Caco-2 (cell line): ENCODE data around the gene COPZ2. TPM values are rescaled to one million over a fixed set of nuclear protein-coding genes. Genes with fewer than 3 reads are reported as not detected.
A peak's percentile ranks its signal among the peaks of the same experiment; 100 is the strongest.

Source experiments
- BruUV-seq: library from RNA; stranded (reverse); fragments of 400-500 nt; replicated peaks from 2 replicates; lab custom pipeline; 2021; lab: Mats Ljungman, UMichigan
- CTCF ChIA-PET: fragments of 300-600 bp; sonication (Branson Sonifier 250); formaldehyde crosslinking; loops from one replicate; lab custom pipeline; 2022; ENCODE audit warnings: antibody characterized with exemption; lab: Charles Lee
- POLR2A ChIA-PET: fragments of 300-600 bp; sonication (Branson Sonifier 250); formaldehyde crosslinking; loops from one replicate; lab custom pipeline; 2022; ENCODE audit warnings: antibody characterized with exemption; lab: Charles Lee
- DNase-seq, 2 experiments: peaks; one replicate each; pipeline versions ENCODE4 v3.0.0 to v3.0.0-alpha.2; 2020 to 2022
- H3K27me3 ChIP-seq: replicated peaks from 2 replicates; pipeline ENCODE4 v1.6.0; 2011; ENCODE audit warnings: low read length; ENCODE audit not compliant: control insufficient read depth, insufficient read depth
- H3K36me3 ChIP-seq: 2 replicates; pipeline ENCODE4 v1.5.1; 2011; ENCODE audit warnings: low read length; ENCODE audit not compliant: control insufficient read depth, insufficient read depth
- H3K4me1 ChIP-seq: fragments of 250-450 bp; sonication (Bioruptor Pico); 2 replicates; pipeline ENCODE4 v1.5.1; 2020; ENCODE audit warnings: mild to moderate bottlenecking
- H3K4me3 ChIP-seq: 2 replicates; pipeline ENCODE4 v1.5.1; 2011; ENCODE audit warnings: low read depth, mild to moderate bottlenecking, control low read depth, low read length
- H3K9me3 ChIP-seq: fragments of 250-450 bp; sonication (Bioruptor Pico); 2 replicates; pipeline ENCODE4 v1.5.1; 2020; ENCODE audit warnings: mild to moderate bottlenecking, moderate library complexity
- H3K27ac Mint-ChIP-seq: one replicate; pipeline ENCODE4 v1.8.0; 2022; ENCODE audit warnings: mixed read lengths; ENCODE audit not compliant: unreplicated experiment
- H3K27me3 Mint-ChIP-seq: one replicate; pipeline ENCODE4 v1.8.0; 2022; ENCODE audit warnings: mixed read lengths; ENCODE audit not compliant: insufficient read depth, unreplicated experiment
- H3K36me3 Mint-ChIP-seq: one replicate; pipeline ENCODE4 v1.8.0; 2022; ENCODE audit warnings: mild to moderate bottlenecking, mixed read lengths; ENCODE audit not compliant: insufficient read depth, unreplicated experiment
- H3K4me1 Mint-ChIP-seq: one replicate; pipeline ENCODE4 v1.8.0; 2022; ENCODE audit warnings: low read depth, mixed read lengths; ENCODE audit not compliant: unreplicated experiment
- H3K4me3 Mint-ChIP-seq: one replicate; pipeline ENCODE4 v1.8.0; 2022; ENCODE audit warnings: mild to moderate bottlenecking, moderate library complexity, mixed read lengths; ENCODE audit not compliant: unreplicated experiment
- H3K9me3 Mint-ChIP-seq: one replicate; pipeline ENCODE4 v1.8.0; 2022; ENCODE audit warnings: mixed read lengths; ENCODE audit not compliant: unreplicated experiment
- CTCF ChIP-seq, 2 experiments: fragments of 200-600 bp in 1 of 2; IDR thresholded peaks; 1 replicate in 1 of 2; 2 replicates in 1 of 2; pipeline versions ENCODE4 v1.5.1 to v1.8.0; 2011 to 2022; ENCODE audit warnings: antibody characterized with exemption in 1 of 2, control low read depth in 1 of 2, inconsistent platforms in 1 of 2, low read depth in 1 of 2, low read length in 1 of 2, mild to moderate bottlenecking in 1 of 2, moderate library complexity in 1 of 2; ENCODE audit not compliant: insufficient read depth in 1 of 2, severe bottlenecking in 1 of 2, unreplicated experiment in 1 of 2
- intact Hi-C: fragments of 100-400 bp; cut with micrococcal nuclease; formaldehyde crosslinking; loops from one replicate; pipeline ENCODE4 v1.10.0; 2022; ENCODE audit not compliant: unreplicated experiment
- total RNA-seq: library from RNA; stranded (reverse); gene quantifications from 2 replicates; pipeline ENCODE4 v1.2.3, GENCODE V29; 2022

COPZ2 gene
- total RNA-seq, 1 experiment from 2014 or later = 6.7 TPM

DNA sequence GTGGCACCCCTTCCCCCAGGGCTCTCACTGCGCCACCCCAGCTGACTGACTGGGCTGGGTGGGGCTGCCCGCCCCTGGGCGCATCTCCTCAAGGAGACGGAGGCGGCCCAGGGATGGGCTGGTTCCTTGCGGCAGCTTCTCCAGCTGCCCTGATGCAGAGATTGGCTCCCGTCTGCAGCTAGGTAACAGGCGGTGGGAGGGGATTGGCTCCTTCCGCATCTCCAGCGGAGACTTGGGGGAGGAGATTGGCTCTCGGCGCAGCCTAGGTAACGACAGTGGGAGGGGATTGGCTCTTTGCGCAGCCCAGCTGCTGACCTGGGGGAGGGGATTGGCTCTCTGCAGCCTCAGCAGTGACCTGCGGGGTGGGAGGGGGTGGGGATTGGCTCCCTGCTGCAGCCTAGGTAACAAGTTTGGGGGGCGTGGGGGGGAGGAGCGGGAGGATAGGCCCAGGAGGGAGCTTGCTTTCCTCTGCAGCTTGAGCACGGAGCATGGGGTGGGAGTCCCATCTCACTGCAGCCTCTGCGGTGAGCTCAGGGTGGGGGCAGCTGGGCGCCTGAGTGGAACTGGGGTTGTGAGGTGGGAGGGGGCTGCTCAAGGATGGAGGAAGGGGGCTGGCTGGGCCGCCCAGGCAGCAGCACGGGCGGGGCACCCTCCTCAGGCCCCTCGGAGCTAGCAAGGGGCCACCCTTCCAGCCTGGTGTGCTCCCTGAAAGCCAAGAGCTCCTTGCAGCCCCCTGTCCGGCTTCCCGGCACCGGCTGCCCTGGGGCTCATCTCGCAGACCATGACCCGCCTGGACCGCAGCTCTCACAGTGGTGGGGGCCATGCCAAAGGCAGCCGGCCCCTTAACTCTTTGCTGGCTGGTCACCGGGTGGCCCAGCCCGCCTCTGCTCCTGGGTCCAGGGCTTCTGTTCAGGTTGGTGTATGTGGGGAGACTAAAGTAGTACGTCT, 16.9 kb upstream of the COPZ2 start:
- ChIA-PET POLR2A (interaction anchor here (0.7 to 1.1 kb wide), 4 partner anchors 13 to 223 kb away, joined by 3 to 10 read pairs (median 4); partner anchors contain the start of genes LRRC46, MRPL10 and PNPO), CTCF (interaction anchor here (0.6 to 2.7 kb wide), 6 partner anchors 14 to 211 kb away, joined by 3 to 31 read pairs (median 7); partner anchors contain the start of gene PNPO)
- Histone ChIP-seq H3K36me3 (peaks cover 40% of the 10 kb centered on the region), H3K9me3 (no peaks in the 10 kb centered on the region), H3K4me3 (no peak overlapping the region), H3K4me1 (peaks cover 30% of the 10 kb centered on the region), H3K27me3 (no peaks in the 10 kb centered on the region)
- no peaks in the 10 kb centered on the region for H3K27me3 Mint-ChIP-seq
- no peaks in the 10 kb centered on the region for H3K9me3 Mint-ChIP-seq
- intact Hi-C loops = no loop called here
- peak overlapping the region; percentile 97 for H3K27ac Mint-ChIP-seq
- H3K36me3 Mint-ChIP-seq = peaks cover 87% of the 10 kb centered on the region
- peak overlapping the region; percentile 18 for H3K4me3 Mint-ChIP-seq
- peaks cover 40% of the 10 kb centered on the region for H3K4me1 Mint-ChIP-seq
- peak in 1 of 2 experiments; percentile 53 for DNase-seq
- TF ChIP-seq CTCF (IDR thresholded peaks at IDR 0.05; ENCODE audit: insufficient read depth in 1 of 2, low read depth in 1 of 2, low read length in 1 of 2, severe bottlenecking in 1 of 2, unreplicated experiment in 1 of 2) = no peak
- BruUV-seq = no TSS peak

DNA sequence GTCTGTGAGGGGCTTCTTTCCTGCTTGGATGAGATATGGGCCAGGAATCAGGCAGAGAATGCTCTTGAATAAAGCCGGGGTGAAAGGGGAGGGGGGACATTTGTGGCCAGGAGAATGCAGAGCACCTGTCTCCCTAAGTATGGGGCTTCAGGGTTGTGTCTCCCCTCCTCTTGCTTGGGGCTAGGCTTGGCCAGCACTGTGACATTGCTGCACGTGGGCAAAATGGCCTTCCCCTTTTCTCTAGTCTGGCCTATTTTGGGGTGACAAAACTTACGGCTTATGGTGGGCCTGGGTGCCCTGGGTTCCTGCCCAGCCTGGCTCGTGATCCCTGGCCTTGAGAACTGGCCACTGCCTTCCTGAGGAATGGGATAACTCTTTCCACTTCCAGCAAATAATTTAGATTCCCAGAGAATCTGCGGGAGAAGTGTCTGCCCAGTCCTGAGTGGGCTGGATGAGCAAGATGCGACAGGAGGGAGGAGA, 16.2 kb upstream of the COPZ2 start:
- H3K4me1 ChIP-seq = peaks cover 34% of the 10 kb centered on the region
- no TSS peak for BruUV-seq
- H3K4me3 Mint-ChIP-seq = no peak overlapping the region
- DNase-seq = no peak
- intact Hi-C loops = no loop called here
- POLR2A ChIA-PET = interaction anchor here (0.7 to 1.0 kb wide), 2 partner anchors 107 to 222 kb away, joined by 3 to 10 read pairs; partner anchors contain the start of genes LRRC46 and MRPL10
- H3K9me3 ChIP-seq = no peaks in the 10 kb centered on the region
- no peaks in the 10 kb centered on the region for H3K27me3 ChIP-seq
- H3K36me3 ChIP-seq = peaks cover 37% of the 10 kb centered on the region
- peaks cover 87% of the 10 kb centered on the region for H3K36me3 Mint-ChIP-seq
- peaks cover 38% of the 10 kb centered on the region for H3K4me1 Mint-ChIP-seq
- no peak overlapping the region for H3K4me3 ChIP-seq
- peak overlapping the region; percentile 7 for H3K27ac Mint-ChIP-seq
- no peak for TF ChIP-seq CTCF (IDR thresholded peaks at IDR 0.05; ENCODE audit: insufficient read depth in 1 of 2, low read depth in 1 of 2, low read length in 1 of 2, severe bottlenecking in 1 of 2, unreplicated experiment in 1 of 2)
- H3K9me3 Mint-ChIP-seq = no peaks in the 10 kb centered on the region
- CTCF ChIA-PET = interaction anchor here (0.6 to 2.7 kb wide), 5 partner anchors 15 to 211 kb away, joined by 3 to 12 read pairs (median 4); partner anchors contain the start of gene PNPO
- H3K27me3 Mint-ChIP-seq = no peaks in the 10 kb centered on the region
